DND-41 (cell line): ENCODE data around the gene JMJD1C.

ENCODE experiments used
- ATAC-seq: fragments of 200-7000 bp; cut with Tn5 transposase; 3 replicates; pipeline ENCODE4 v1.9.1; 2021; ENCODE audit warnings: low read depth; ENCODE audit not compliant: insufficient read depth
- DNase-seq: peaks from one replicate; pipeline ENCODE4 v3.0.0-alpha.2; 2020
- H2AFZ ChIP-seq: 2 replicates; pipeline ENCODE4 v1.6.0; 2012; ENCODE audit warnings: low read depth, low read length
- H3K27ac ChIP-seq: 2 replicates; pipeline ENCODE4 v1.5.1; 2012; ENCODE audit warnings: low read length, inconsistent platforms
- H3K27me3 ChIP-seq: fragments of 200-600 bp; sonication (generic); 2 replicates; pipeline ENCODE4 v1.6.0; 2012; ENCODE audit warnings: low read length, mild to moderate bottlenecking, inconsistent platforms; ENCODE audit not compliant: insufficient read depth, poor library complexity
- H3K36me3 ChIP-seq: 2 replicates; pipeline ENCODE4 v1.5.1; 2012; ENCODE audit warnings: low read length, inconsistent platforms; ENCODE audit not compliant: insufficient read depth
- H3K4me1 ChIP-seq: 2 replicates; pipeline ENCODE4 v1.5.1; 2012; ENCODE audit warnings: mild to moderate bottlenecking, low read length; ENCODE audit not compliant: insufficient read depth
- H3K4me2 ChIP-seq: 2 replicates; pipeline ENCODE4 v1.6.0; 2012; ENCODE audit warnings: mild to moderate bottlenecking, moderate library complexity, low read length, inconsistent platforms; ENCODE audit not compliant: insufficient read depth
- H3K4me3 ChIP-seq, 2 experiments: fragments of 200-600 bp in 1 of 2; shearing (Covaris generic) in 1 of 2; 2 replicates each; pipeline ENCODE4 v1.5.1; 2012 to 2016; ENCODE audit warnings: inconsistent platforms in 2 of 2, low read length in 2 of 2, mild to moderate bottlenecking in 2 of 2, low read depth in 1 of 2, moderate library complexity in 1 of 2
- H3K79me2 ChIP-seq: 2 replicates; pipeline ENCODE4 v1.6.0; 2012; ENCODE audit warnings: low read length, inconsistent platforms; ENCODE audit not compliant: insufficient read depth
- H3K9ac ChIP-seq: 2 replicates; pipeline ENCODE4 v1.6.0; 2012; ENCODE audit warnings: low read depth, mild to moderate bottlenecking, inconsistent platforms, low read length, moderate library complexity
- H3K9me3 ChIP-seq: 2 replicates; pipeline ENCODE4 v1.5.1; 2012; ENCODE audit warnings: low read length, moderate library complexity, mild to moderate bottlenecking, inconsistent platforms; ENCODE audit not compliant: insufficient read depth, severe bottlenecking
- H4K20me1 ChIP-seq: 2 replicates; pipeline ENCODE4 v1.6.0; 2012; ENCODE audit warnings: low read length; ENCODE audit not compliant: insufficient read depth
- EZH2 ChIP-seq: IDR thresholded peaks from 3 replicates; pipeline ENCODE4 v1.6.1; 2012; ENCODE audit warnings: borderline replicate concordance, low read depth, mild to moderate bottlenecking, moderate library complexity, low read length, inconsistent platforms; ENCODE audit not compliant: severe bottlenecking
- TF ChIP-seq, protein P1 (sequence below): IDR thresholded peaks from 2 replicates; pipeline ENCODE4 v1.5.1; 2012; ENCODE audit warnings: borderline replicate concordance, low read length, moderate library complexity, mild to moderate bottlenecking; ENCODE audit not compliant: poor library complexity, severe bottlenecking; ENCODE audit errors: extremely low read depth

Gene JMJD1C

DNA sequence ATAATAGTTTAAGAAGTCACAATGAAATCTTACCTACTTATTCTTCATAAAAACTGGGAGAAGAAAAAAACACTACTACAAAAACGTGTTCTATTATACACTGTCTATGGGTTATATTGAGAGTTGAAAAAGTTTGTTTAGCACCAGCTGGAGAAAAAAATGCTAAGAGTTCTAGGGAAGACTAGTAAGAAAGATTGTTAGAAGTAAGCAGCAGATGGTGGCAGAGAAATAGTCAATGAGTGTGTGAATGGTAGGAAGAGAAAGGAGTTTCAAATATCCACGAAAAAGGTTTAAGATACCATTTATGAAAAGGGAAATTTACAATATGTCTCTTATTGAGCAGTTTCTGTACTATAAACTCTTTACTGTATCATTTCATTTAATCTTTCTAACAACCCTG, 208.0 kb downstream of the JMJD1C start:
- no peak overlapping the region for H3K4me2 ChIP-seq

GRCh38 chr10:63256009-63256773, 209.6 kb downstream of the JMJD1C start:
- DNase-seq: no peak
- no peak for ATAC-seq
- H3K4me2 ChIP-seq: no peak overlapping the region
- no peak overlapping the region for H3K4me3 ChIP-seq
- no peaks in the 10 kb centered on the region for H3K27me3 ChIP-seq
- no peak overlapping the region for H2AFZ ChIP-seq
- no peaks in the 10 kb centered on the region for H3K9me3 ChIP-seq
- TF ChIP-seq, protein P1, sequence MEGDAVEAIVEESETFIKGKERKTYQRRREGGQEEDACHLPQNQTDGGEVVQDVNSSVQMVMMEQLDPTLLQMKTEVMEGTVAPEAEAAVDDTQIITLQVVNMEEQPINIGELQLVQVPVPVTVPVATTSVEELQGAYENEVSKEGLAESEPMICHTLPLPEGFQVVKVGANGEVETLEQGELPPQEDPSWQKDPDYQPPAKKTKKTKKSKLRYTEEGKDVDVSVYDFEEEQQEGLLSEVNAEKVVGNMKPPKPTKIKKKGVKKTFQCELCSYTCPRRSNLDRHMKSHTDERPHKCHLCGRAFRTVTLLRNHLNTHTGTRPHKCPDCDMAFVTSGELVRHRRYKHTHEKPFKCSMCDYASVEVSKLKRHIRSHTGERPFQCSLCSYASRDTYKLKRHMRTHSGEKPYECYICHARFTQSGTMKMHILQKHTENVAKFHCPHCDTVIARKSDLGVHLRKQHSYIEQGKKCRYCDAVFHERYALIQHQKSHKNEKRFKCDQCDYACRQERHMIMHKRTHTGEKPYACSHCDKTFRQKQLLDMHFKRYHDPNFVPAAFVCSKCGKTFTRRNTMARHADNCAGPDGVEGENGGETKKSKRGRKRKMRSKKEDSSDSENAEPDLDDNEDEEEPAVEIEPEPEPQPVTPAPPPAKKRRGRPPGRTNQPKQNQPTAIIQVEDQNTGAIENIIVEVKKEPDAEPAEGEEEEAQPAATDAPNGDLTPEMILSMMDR: no peak
- no peak for TF ChIP-seq EZH2
- H3K9ac ChIP-seq: no peak overlapping the region
- peaks cover 98% of the 10 kb centered on the region for H3K79me2 ChIP-seq
- peaks cover 37% of the 10 kb centered on the region for H4K20me1 ChIP-seq
- H3K36me3 ChIP-seq: peaks cover 33% of the 10 kb centered on the region
- no peak overlapping the region for H3K27ac ChIP-seq
- H3K4me1 ChIP-seq: 0 out of 2 replicates have a peak, but pooled peaks cover 5% of the 10 kb centered on the region

More for the DNA sequence above, 208.0 kb downstream of the JMJD1C start:
- ATAC-seq: no peak
- Histone ChIP-seq H3K9ac (no peak overlapping the region), H4K20me1 (peaks cover 25% of the 10 kb centered on the region; the same call in 1 of the 2 replicates), H3K79me2 (peaks cover 98% of the 10 kb centered on the region), H3K9me3 (no peaks in the 10 kb centered on the region), H3K36me3 (peaks cover 42% of the 10 kb centered on the region), H3K4me3 (no peak overlapping the region), H3K27me3 (no peaks in the 10 kb centered on the region), H2AFZ (no peak overlapping the region), H3K4me1 (peaks cover 13% of the 10 kb centered on the region; the same call in 1 of the 2 replicates), H3K27ac (no peak overlapping the region)
- no peak for DNase-seq
- TF ChIP-seq EZH2: no peak
- TF ChIP-seq, protein P1: no peak

GRCh38 chr10:63255316-63255715, 210.5 kb downstream of the JMJD1C start:
- peaks cover 100% of the 10 kb centered on the region for H3K79me2 ChIP-seq
- ATAC-seq: no peak
- H3K9me3 ChIP-seq: no peaks in the 10 kb centered on the region
- no peak overlapping the region for H3K4me2 ChIP-seq
- H3K9ac ChIP-seq: no peak overlapping the region
- H3K4me1 ChIP-seq: 0 out of 2 replicates have a peak, but pooled peaks cover 4% of the 10 kb centered on the region
- no peaks in the 10 kb centered on the region for H3K27me3 ChIP-seq
- DNase-seq: no peak
- no peak overlapping the region for H3K4me3 ChIP-seq
- H4K20me1 ChIP-seq: peaks cover 39% of the 10 kb centered on the region
- H3K27ac ChIP-seq: no peak overlapping the region
- H3K36me3 ChIP-seq: peaks cover 27% of the 10 kb centered on the region; the same call in 1 of the 2 replicates
- H2AFZ ChIP-seq: no peak overlapping the region
- TF ChIP-seq, protein P1: no peak
- TF ChIP-seq EZH2: no peak
